Kidney (tissue), 14 donors: ENCODE data around the gene SLC25A13. TPM values are rescaled to one million over a fixed set of nuclear protein-coding genes. Genes with fewer than 3 reads are reported as not detected.

Experiments
- DNase-seq, 5 donors: peaks; one replicate each; pipeline ENCODE4 v3.0.0-alpha.2; 2013 to 2020
- FAIRE-seq: peaks from 2 replicates; lab custom pipeline; 2012; peaks lifted over from hg19 to GRCh38; lab: Jason Lieb, UNC
- H3K27ac ChIP-seq, 2 donors: one replicate each; pipeline ENCODE4 v1.7.0; 2013; ENCODE audit warnings: low read depth in 2 of 2, low read length in 2 of 2, inconsistent platforms in 1 of 2
- H3K27me3 ChIP-seq: one replicate; pipeline ENCODE4 v1.7.1; 2013; ENCODE audit warnings: low read length, inconsistent platforms; ENCODE audit not compliant: control insufficient read depth, insufficient read depth
- H3K36me3 ChIP-seq, 3 donors: one replicate each; pipeline versions ENCODE4 v1.7.0 to v1.7.1; 2013; ENCODE audit warnings: low read length in 3 of 3, control low read depth in 1 of 3, inconsistent platforms in 1 of 3; ENCODE audit not compliant: insufficient read depth in 3 of 3, control insufficient read depth in 2 of 3
- H3K4me1 ChIP-seq, 3 donors: one replicate each; pipeline versions ENCODE4 v1.7.0 to v1.7.1; 2013; ENCODE audit warnings: low read length in 3 of 3, inconsistent platforms in 1 of 3, low read depth in 1 of 3; ENCODE audit not compliant: control insufficient read depth in 2 of 3, insufficient read depth in 2 of 3
- H3K4me3 ChIP-seq, 3 donors: one replicate each; pipeline versions ENCODE4 v1.7.0 to v1.8.1; 2013; ENCODE audit warnings: low read length in 3 of 3, control low read depth in 1 of 3, inconsistent platforms in 1 of 3
- H3K9ac ChIP-seq, 3 donors: one replicate each; pipeline versions ENCODE4 v1.7.0 to v1.7.1; 2013; ENCODE audit warnings: low read length in 3 of 3, control low read depth in 1 of 3, inconsistent platforms in 1 of 3
- H3K9me3 ChIP-seq, 3 donors: one replicate each; pipeline versions ENCODE4 v1.7.0 to v1.7.1; 2013; ENCODE audit warnings: low read length in 3 of 3, control low read depth in 1 of 3, inconsistent platforms in 1 of 3; ENCODE audit not compliant: control insufficient read depth in 2 of 3, insufficient read depth in 1 of 3
- intact Hi-C: fragments of 100-400 bp; cut with DNase I; formaldehyde crosslinking; loops from one replicate; pipeline ENCODE4 v1.11.1; 2022
- polyA plus RNA-seq: library from polyadenylated mRNA; stranded (reverse); fragments of 350-450 nt; fragmentation: Illumina TruSeq; extraction: RNeasy Lipid Tissue Mini Kit (QIAGEN cat#74804); gene quantifications from one replicate; pipeline ENCODE4 v1.2.3, GENCODE V29; 2014; ENCODE audit warnings: low read depth, low replicate concordance; ENCODE audit not compliant: insufficient read depth
- total RNA-seq: library from RNA; stranded (reverse); fragmentation: NEBNext Ultra II Directional; extraction: Animal tissue kit (Norgen Biotek cat#: 25700); gene quantifications from one replicate; pipeline ENCODE4 v1.2.1, GENCODE V29; 2021
- TF ChIP-seq, protein P1 (sequence below): IDR thresholded peaks from 3 replicates; pipeline ENCODE4 v1.5.1; 2012; ENCODE audit warnings: mild to moderate bottlenecking, moderate library complexity, borderline replicate concordance; ENCODE audit not compliant: insufficient read depth; ENCODE audit errors: extremely low read depth
- donor health status: control.
- donor health status: control.
- donor health status: control.
- donor health status: control.
- donor health status: control.
- donor health status: DM: yes; HTN: yes; CAD: no.
- donor health status: Normal renal cell carcinoma (clear cell type).

Gene SLC25A13
- total and polyA plus RNA-seq, 2 donors from 2014 or later: 23.9 to 32.1 TPM

DNA sequence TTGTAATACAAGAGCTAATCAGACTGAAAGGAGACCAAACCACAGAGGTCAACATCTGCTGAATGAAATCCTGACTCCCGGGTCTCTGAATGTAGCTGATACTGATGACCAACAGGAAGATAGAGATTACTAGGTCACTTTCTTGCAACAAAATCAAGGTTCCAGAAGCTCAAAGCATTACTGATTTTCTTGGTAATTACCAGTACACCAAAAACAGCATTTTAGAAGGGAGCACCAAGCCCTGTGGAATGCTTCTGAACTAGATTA, 177.7 kb downstream of the SLC25A13 start:
- H3K9ac ChIP-seq: no peak overlapping the region
- H3K4me3 ChIP-seq: no peak overlapping the region
- intact Hi-C loops: no loop called here
- no peaks in the 10 kb centered on the region for H3K4me1 ChIP-seq
- peaks cover 0 to 10% (median 5%) of the 10 kb centered on the region in 3 donors for H3K36me3 ChIP-seq
- no peak overlapping the region for H3K27ac ChIP-seq
- DNase-seq (no peak), FAIRE-seq (no peak)
- H3K27me3 ChIP-seq: no peaks in the 10 kb centered on the region
- TF ChIP-seq, protein P1, sequence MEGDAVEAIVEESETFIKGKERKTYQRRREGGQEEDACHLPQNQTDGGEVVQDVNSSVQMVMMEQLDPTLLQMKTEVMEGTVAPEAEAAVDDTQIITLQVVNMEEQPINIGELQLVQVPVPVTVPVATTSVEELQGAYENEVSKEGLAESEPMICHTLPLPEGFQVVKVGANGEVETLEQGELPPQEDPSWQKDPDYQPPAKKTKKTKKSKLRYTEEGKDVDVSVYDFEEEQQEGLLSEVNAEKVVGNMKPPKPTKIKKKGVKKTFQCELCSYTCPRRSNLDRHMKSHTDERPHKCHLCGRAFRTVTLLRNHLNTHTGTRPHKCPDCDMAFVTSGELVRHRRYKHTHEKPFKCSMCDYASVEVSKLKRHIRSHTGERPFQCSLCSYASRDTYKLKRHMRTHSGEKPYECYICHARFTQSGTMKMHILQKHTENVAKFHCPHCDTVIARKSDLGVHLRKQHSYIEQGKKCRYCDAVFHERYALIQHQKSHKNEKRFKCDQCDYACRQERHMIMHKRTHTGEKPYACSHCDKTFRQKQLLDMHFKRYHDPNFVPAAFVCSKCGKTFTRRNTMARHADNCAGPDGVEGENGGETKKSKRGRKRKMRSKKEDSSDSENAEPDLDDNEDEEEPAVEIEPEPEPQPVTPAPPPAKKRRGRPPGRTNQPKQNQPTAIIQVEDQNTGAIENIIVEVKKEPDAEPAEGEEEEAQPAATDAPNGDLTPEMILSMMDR: no peak
- H3K9me3 ChIP-seq: no peaks in the 10 kb centered on the region

DNA sequence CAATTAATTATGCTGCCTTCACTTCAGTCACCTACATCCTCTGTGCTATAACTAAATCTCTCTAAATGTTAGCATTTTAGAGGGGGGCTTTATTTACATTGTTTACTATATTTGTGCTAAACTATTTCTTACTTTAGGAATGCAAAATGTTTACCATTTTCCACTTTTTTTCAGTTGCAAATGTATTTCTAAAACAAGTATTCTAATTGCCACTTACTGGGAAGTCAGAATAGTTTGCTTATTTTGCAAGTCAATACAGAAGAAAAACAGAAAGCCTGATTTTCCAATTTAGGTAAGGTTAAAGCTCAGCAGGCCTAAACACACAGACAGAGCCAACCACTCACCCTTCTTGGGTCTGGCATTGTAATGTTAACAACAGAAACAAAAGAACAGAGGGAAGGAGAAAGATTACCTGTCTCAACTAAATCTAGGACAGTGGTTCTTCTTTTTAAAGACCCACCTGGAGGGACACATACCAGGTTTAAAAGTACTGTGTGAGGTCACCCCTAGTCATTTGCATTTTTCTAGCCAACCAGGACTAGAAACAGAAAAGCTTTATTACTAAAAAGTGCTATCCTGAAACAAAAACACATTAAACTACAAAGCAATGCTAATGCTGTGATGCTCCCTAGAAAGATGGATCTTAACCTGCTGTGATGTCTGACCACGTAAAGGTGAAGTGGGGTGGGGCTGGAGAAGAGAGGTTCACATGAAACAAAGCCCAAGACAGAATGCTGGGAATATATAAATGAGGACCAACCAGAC, 178.2 kb downstream of the SLC25A13 start:
- H3K36me3 ChIP-seq: peaks cover 0 to 10% (median 5%) of the 10 kb centered on the region in 3 donors
- H3K9ac ChIP-seq: no peak overlapping the region
- intact Hi-C loops: no loop called here
- H3K27me3 ChIP-seq: no peaks in the 10 kb centered on the region
- no peak overlapping the region for H3K27ac ChIP-seq
- no peaks in the 10 kb centered on the region for H3K4me1 ChIP-seq
- TF ChIP-seq, protein P1: no peak
- DNase-seq (no peak), FAIRE-seq (no peak)
- no peak overlapping the region for H3K4me3 ChIP-seq
- no peaks in the 10 kb centered on the region for H3K9me3 ChIP-seq

DNA sequence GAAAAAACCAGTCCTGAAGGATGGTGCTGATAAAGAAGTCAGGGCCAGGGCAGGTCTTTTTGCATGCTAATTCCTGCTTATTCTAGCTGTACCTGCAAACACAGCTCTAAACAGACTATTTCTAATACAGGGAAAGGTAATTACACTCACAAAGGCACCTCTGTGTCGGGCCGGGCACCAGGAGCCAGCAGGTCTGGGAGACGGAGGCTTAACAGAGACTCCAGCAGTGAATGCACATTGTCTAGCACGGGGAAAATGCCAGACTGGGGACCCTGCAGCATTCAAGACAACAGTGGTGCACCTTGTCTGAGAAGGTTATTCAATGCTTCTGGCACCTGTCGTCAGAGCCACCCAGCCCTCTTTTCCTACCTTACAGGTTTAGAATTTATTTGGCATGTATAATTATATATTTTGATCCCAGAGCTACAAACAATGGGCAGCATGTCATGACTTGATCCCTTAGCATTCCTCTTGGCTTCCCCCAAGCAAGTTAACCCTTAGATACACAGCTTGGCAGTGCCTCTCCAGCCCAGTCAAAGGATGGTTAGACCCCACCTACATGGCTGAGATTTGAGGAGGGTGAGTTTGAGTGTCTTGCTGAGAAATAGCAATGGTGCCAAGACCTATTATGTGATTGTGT, 185.2 kb downstream of the SLC25A13 start:
- Histone ChIP-seq H3K9ac (no peak overlapping the region), H3K27ac (no peak overlapping the region), H3K4me1 (no peaks in the 10 kb centered on the region), H3K36me3 (peaks cover 0 to 5% (median 2%) of the 10 kb centered on the region in 3 donors), H3K9me3 (no peaks in the 10 kb centered on the region), H3K27me3 (no peaks in the 10 kb centered on the region), H3K4me3 (no peak overlapping the region)
- TF ChIP-seq, protein P1: no peak
- no peak for DNase-seq
- intact Hi-C loops: no loop called here
- FAIRE-seq: no peak
